Osteoblast (primary cell): ENCODE results near the gene CREB5. TPM values are rescaled to one million over a fixed set of nuclear protein-coding genes. Genes with fewer than 3 reads are reported as not detected.
"Not testable (repeated sequence)": the region's sequence is repeated elsewhere in the genome, so short reads cannot be mapped to it uniquely, and the experiment has no call there.

Experiments used
- DNase-seq: peaks from one replicate; pipeline ENCODE4 v3.0.0; 2011; ENCODE audit warnings: low spot score, mixed read lengths; ENCODE audit not compliant: insufficient read length; ENCODE audit errors: missing footprints
- H2AFZ ChIP-seq: 2 replicates; pipeline ENCODE4 v1.6.0; 2011; ENCODE audit warnings: mild to moderate bottlenecking, low read length
- H3K27ac ChIP-seq: 2 replicates; pipeline ENCODE4 v1.5.1; 2011; ENCODE audit warnings: mild to moderate bottlenecking, low read depth, low read length, moderate library complexity
- H3K27me3 ChIP-seq: 2 replicates; pipeline ENCODE4 v1.6.0; 2012; ENCODE audit warnings: mild to moderate bottlenecking, control low read depth, inconsistent platforms, low read length, moderate library complexity; ENCODE audit not compliant: insufficient read depth
- H3K36me3 ChIP-seq: 2 replicates; pipeline ENCODE4 v1.5.1; 2011; ENCODE audit warnings: mild to moderate bottlenecking, low read length, control low read depth, moderate library complexity; ENCODE audit not compliant: insufficient read depth
- H3K4me1 ChIP-seq: 2 replicates; pipeline ENCODE4 v1.5.1; 2011; ENCODE audit warnings: mild to moderate bottlenecking, low read length, control low read depth, moderate library complexity; ENCODE audit not compliant: insufficient read depth
- H3K4me2 ChIP-seq: 2 replicates; pipeline ENCODE4 v1.6.0; 2011; ENCODE audit warnings: mild to moderate bottlenecking, low read length; ENCODE audit not compliant: insufficient read depth
- H3K4me3 ChIP-seq: fragments of 200-600 bp; sonication (generic); 3 replicates; pipeline ENCODE4 v1.5.1; 2012; ENCODE audit warnings: mild to moderate bottlenecking, low read length, inconsistent platforms; ENCODE audit not compliant: insufficient read depth
- H3K79me2 ChIP-seq: 2 replicates; pipeline ENCODE4 v1.6.0; 2012; ENCODE audit warnings: mild to moderate bottlenecking, low read length, control low read depth, inconsistent platforms; ENCODE audit not compliant: insufficient read depth
- H3K9me3 ChIP-seq: 2 replicates; pipeline ENCODE4 v1.5.1; 2011; ENCODE audit warnings: low read depth, low read length, control low read depth
- H4K20me1 ChIP-seq: 2 replicates; pipeline ENCODE4 v1.6.0; 2012; ENCODE audit warnings: mild to moderate bottlenecking, low read length, control low read depth; ENCODE audit not compliant: insufficient read depth
- total RNA-seq: library from RNA; depleted of rRNA; stranded (reverse); fragments of >200 nt; gene quantifications from 2 replicates; pipeline ENCODE4 v1.2.3, GENCODE V29; 2012
- TF ChIP-seq, protein P1 (sequence below): IDR thresholded peaks from 2 replicates; pipeline ENCODE4 v1.5.1; 2011; ENCODE audit warnings: mild to moderate bottlenecking, low read depth, low read length, moderate library complexity; ENCODE audit errors: extremely low read depth

The CREB5 gene
- total RNA-seq, 1 donor = 5.1 TPM

DNA sequence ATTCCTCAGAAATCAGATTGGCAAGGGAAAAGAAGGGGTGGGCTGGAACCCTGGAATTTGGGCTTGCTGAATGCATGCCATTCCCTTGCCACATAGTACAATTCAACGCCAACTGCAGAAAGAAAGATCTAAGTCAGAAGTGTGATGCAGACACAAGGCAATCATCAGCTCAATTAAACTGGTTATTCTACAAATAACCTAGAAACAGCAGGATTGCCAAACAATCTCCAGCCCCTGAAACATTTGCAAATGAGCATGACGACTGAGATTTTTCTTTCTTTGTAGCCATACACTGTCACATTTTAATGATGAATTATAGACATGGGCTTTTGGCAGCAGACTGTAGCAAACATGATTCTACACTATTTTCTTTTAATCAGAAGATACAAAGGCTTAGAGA, 16.5 kb upstream of the CREB5 start:
- Histone ChIP-seq H3K36me3 (no peaks in the 10 kb centered on the region), H3K4me3 (no peak overlapping the region), H4K20me1 (no peaks in the 10 kb centered on the region), H3K9me3 (no peaks in the 10 kb centered on the region), H3K27ac (no peak overlapping the region), H3K4me1 (peaks cover 6% of the 10 kb centered on the region), H3K4me2 (no peak overlapping the region), H3K27me3 (no peaks in the 10 kb centered on the region), H2AFZ (no peak overlapping the region), H3K79me2 (no peaks in the 10 kb centered on the region)
- no peak for DNase-seq
- TF ChIP-seq, protein P1, sequence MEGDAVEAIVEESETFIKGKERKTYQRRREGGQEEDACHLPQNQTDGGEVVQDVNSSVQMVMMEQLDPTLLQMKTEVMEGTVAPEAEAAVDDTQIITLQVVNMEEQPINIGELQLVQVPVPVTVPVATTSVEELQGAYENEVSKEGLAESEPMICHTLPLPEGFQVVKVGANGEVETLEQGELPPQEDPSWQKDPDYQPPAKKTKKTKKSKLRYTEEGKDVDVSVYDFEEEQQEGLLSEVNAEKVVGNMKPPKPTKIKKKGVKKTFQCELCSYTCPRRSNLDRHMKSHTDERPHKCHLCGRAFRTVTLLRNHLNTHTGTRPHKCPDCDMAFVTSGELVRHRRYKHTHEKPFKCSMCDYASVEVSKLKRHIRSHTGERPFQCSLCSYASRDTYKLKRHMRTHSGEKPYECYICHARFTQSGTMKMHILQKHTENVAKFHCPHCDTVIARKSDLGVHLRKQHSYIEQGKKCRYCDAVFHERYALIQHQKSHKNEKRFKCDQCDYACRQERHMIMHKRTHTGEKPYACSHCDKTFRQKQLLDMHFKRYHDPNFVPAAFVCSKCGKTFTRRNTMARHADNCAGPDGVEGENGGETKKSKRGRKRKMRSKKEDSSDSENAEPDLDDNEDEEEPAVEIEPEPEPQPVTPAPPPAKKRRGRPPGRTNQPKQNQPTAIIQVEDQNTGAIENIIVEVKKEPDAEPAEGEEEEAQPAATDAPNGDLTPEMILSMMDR = no peak

DNA sequence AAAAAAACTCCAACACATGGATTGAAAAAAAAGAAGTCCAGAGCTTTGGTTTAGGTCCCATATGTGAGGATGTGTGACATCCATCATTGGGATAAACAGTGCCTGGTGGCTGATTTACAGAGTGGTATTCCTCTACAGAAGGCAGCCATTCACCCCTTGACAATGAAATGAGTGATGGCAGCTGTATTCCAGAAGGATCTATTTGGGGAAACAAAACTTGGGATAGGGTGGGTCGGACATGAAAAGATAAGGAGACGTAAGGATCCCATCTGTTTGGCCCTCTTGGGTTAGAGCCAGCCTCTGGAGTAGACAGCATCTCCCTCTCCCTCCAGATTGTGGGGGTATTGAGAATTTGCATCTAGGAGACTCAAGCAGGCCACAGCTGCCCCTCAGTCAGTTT, 15.2 kb upstream of the CREB5 start:
- no peaks in the 10 kb centered on the region for H3K79me2 ChIP-seq
- DNase-seq = no peak
- no peak overlapping the region for H3K4me3 ChIP-seq
- H3K36me3 ChIP-seq = no peaks in the 10 kb centered on the region
- H4K20me1 ChIP-seq = no peaks in the 10 kb centered on the region
- H2AFZ ChIP-seq = no peak overlapping the region
- H3K4me2 ChIP-seq = no peak overlapping the region
- H3K4me1 ChIP-seq = peaks cover 6% of the 10 kb centered on the region
- TF ChIP-seq, protein P1 = no peak
- H3K9me3 ChIP-seq = no peaks in the 10 kb centered on the region
- H3K27me3 ChIP-seq = no peaks in the 10 kb centered on the region
- H3K27ac ChIP-seq = no peak overlapping the region

DNA sequence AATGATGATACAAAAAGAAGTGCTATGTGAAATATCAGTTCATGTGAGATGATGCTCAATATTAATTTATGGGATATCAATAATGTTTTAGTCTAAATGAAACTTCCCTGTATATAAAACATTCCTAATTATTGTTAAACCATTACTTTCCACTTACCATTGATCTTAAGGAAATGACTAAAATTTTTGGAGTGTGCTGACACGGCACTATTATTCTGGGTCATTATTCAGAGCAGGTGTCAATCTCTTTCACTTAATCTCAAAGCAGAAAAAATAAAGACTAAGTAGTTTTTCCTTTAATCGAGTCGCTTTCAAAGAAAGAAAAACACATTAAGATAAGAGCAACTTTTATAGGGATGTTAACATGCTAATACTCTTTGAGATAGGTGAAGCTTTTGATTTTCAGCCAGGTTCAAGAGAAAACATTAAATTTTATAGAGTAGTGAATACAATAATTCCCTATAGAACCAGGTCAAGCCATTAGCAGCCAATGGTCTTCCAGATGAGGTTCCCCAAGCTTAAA, 11.4 kb upstream of the CREB5 start:
- Histone ChIP-seq H3K4me1 (peaks cover 6% of the 10 kb centered on the region), H3K4me3 (no peak overlapping the region), H3K79me2 (no peaks in the 10 kb centered on the region), H3K36me3 (no peaks in the 10 kb centered on the region), H3K27ac (no peak overlapping the region), H3K27me3 (no peaks in the 10 kb centered on the region), H2AFZ (no peak overlapping the region), H3K9me3 (no peaks in the 10 kb centered on the region), H4K20me1 (no peaks in the 10 kb centered on the region), H3K4me2 (no peak overlapping the region)
- TF ChIP-seq, protein P1 = no peak
- DNase-seq = no peak

- not testable (repeated sequence) for H3K36me3 ChIP-seq, H3K27me3 ChIP-seq, H3K4me3 ChIP-seq, H3K4me2 ChIP-seq, DNase-seq, H4K20me1 ChIP-seq, H3K79me2 ChIP-seq, H3K27ac ChIP-seq, H2AFZ ChIP-seq, H3K9me3 ChIP-seq
- peaks cover 13% of the 10 kb centered on the region for H3K4me1 ChIP-seq
Observed at GRCh38 chr7:28401567-28401966, 10.8 kb upstream of the CREB5 start.

GRCh38 chr7:28405662-28406061, 6.7 kb upstream of the CREB5 start:
- Histone ChIP-seq H3K79me2 (no peaks in the 10 kb centered on the region), H3K4me3 (no peak overlapping the region), H3K27ac (peak overlapping the region; percentile 81), H2AFZ (no peak overlapping the region), H3K36me3 (no peaks in the 10 kb centered on the region), H3K9me3 (no peaks in the 10 kb centered on the region), H3K4me1 (peaks cover 32% of the 10 kb centered on the region), H3K27me3 (no peaks in the 10 kb centered on the region), H3K4me2 (peak overlapping the region; percentile 35), H4K20me1 (no peaks in the 10 kb centered on the region)
- DNase-seq = peak; percentile 90
- TF ChIP-seq, protein P1 = no peak
